Stimulated activated naive B cell treated with anti-CD40 and anti-IgM and Interleukin-4, amounts not matched to agents 10 μg/mL and 1 μg/mL and 100 μg/mL, for 72 hours (primary cell): Measurements from ENCODE around the gene DUSP2.

Source experiments
- ATAC-seq, 2 donors: fragments of 150-1000 bp; cut with Tn5 transposase; replicated peaks; 2 replicates each; pipeline ENCODE4 v1.10.0; 2021; ENCODE audit warnings: moderate library complexity in 1 of 2
- DNase-seq: peaks from one replicate; pipeline ENCODE4 v3.0.0; 2021
- H3K27ac Mint-ChIP-seq: one replicate; pipeline ENCODE4 v1.8.0; 2022; ENCODE audit warnings: mild to moderate bottlenecking, mixed read lengths
- H3K27me3 Mint-ChIP-seq, 2 donors: one replicate each; pipeline ENCODE4 v1.8.0; 2022; ENCODE audit warnings: mixed read lengths in 2 of 2
- H3K36me3 Mint-ChIP-seq, 2 donors: one replicate each; pipeline ENCODE4 v1.8.0; 2022; ENCODE audit warnings: mixed read lengths in 2 of 2, mild to moderate bottlenecking in 1 of 2
- H3K4me1 Mint-ChIP-seq, 2 donors: one replicate each; pipeline ENCODE4 v1.8.0; 2022; ENCODE audit warnings: mixed read lengths in 2 of 2, mild to moderate bottlenecking in 1 of 2
- H3K4me3 Mint-ChIP-seq, 2 donors: one replicate each; pipeline ENCODE4 v1.8.0; 2022; ENCODE audit warnings: mild to moderate bottlenecking in 2 of 2, mixed read lengths in 2 of 2, moderate library complexity in 1 of 2
- H3K9me3 Mint-ChIP-seq, 2 donors: one replicate each; pipeline ENCODE4 v1.8.0; 2022; ENCODE audit warnings: mixed read lengths in 2 of 2, mild to moderate bottlenecking in 1 of 2

DUSP2 gene

DNA sequence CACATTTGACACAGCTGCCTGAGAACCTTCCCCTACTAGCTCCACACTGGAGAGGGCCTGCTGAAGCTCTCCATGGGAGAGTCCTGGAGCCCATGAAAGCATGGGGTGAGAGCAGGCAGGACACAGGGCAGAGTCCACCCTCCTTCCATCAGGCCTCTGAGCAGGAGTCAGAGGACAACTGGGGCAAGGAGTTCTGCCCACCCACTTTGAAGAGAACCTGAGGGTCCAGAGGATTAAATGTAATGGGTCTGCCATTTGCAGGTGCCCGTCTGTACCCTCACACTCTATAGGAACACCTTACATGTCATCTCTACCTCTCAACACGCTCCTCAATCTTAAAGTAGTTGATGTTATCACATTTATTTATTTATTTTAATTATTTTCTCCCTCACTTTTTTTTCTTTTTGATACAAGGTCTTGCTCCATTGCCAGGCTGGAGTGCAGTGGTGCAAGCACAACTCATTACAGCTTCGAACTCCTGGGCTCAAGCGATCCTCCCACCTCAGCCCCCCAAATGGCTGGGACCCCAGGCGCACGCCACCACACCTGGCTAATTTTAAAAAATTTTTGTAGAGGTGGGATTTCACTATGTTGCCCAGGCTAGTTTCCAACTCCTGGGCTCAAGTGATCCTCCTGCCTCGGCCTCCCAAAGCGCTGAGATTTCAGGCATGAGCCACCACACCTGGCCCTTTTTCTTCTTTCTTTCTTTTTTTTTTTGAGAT lies 39.1 kb downstream of the DUSP2 start:
- ATAC-seq, result no peak
- no peak for DNase-seq
- H3K4me3 Mint-ChIP-seq, result no peak overlapping the region
- no peak overlapping the region for H3K27ac Mint-ChIP-seq
- peaks cover 8 to 9% of the 10 kb centered on the region in 2 donors for H3K36me3 Mint-ChIP-seq
- peaks cover 0 to 12% of the 10 kb centered on the region in 2 donors for H3K27me3 Mint-ChIP-seq
- peaks cover 1 to 12% of the 10 kb centered on the region in 2 donors for H3K4me1 Mint-ChIP-seq
- peaks cover 11 to 13% of the 10 kb centered on the region in 2 donors for H3K9me3 Mint-ChIP-seq

DNA sequence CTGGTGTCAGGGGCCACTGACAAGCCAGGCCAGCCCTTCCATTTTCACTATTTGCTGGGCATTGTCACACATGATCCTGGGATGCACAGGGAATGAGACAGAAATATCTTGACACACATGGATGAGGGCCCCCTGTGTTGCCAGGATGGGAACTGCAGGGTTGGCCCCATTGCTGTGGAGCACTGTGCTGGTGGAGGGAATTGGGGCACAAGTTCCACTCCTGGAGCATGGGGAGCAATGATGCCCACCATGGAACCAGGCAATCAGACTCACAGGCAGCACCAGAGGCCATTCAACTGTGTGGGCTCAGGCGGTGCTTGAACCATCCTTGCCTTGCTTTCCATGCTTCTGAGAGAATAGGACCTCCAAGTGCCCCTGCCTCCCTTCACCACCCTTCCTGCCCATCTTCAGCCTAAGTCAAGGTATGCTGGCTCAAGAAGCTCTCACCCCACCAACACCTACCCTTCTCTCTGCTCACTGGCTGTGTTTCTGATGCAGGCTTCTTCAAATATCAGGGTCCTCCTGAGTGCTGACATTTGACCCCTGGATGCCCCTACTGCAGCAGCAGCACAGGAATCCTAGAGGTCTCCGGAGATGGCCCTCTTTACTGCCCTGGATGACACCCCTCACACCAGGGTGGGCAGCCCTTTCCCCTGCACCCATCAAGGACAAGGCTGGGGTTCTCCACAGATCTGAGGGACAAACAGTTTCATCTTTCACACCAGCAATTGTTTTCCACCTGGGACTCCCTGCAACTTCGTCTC lies 39.9 kb downstream of the DUSP2 start:
- Mint-ChIP-seq H3K4me1 (peaks cover 1 to 12% of the 10 kb centered on the region in 2 donors), H3K36me3 (peaks cover 8 to 9% of the 10 kb centered on the region in 2 donors), H3K27me3 (peaks cover 0 to 12% of the 10 kb centered on the region in 2 donors), H3K9me3 (peaks cover 11 to 13% of the 10 kb centered on the region in 2 donors), H3K27ac (no peak overlapping the region), H3K4me3 (no peak overlapping the region)
- ATAC-seq (no peak), DNase-seq (no peak)

DNA sequence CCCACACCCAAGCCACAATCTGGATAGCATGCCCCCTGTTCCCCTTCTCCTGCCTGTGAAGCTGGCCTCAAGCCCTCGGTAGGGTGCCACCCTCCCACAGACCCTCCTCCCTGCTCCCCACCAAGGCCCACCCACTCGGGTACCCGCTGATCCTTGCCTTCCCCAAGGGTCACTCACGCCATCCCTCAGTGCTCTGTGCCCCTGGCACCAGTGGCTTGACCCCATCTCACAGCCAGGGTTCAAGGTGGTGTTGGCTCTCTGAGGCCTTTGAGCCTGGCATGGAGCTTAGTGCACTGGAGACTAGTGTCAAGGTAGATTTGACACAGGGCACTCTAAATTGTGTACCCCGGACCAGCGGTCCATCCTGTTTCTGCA lies 40.8 kb downstream of the DUSP2 start:
- Mint-ChIP-seq H3K27me3 (peaks cover 0 to 12% of the 10 kb centered on the region in 2 donors), H3K4me1 (peaks cover 1 to 12% of the 10 kb centered on the region in 2 donors), H3K27ac (no peak overlapping the region), H3K36me3 (peaks cover 8 to 9% of the 10 kb centered on the region in 2 donors), H3K9me3 (peaks cover 11 to 13% of the 10 kb centered on the region in 2 donors), H3K4me3 (no peak overlapping the region)
- no peak for ATAC-seq
- no peak for DNase-seq

DNA sequence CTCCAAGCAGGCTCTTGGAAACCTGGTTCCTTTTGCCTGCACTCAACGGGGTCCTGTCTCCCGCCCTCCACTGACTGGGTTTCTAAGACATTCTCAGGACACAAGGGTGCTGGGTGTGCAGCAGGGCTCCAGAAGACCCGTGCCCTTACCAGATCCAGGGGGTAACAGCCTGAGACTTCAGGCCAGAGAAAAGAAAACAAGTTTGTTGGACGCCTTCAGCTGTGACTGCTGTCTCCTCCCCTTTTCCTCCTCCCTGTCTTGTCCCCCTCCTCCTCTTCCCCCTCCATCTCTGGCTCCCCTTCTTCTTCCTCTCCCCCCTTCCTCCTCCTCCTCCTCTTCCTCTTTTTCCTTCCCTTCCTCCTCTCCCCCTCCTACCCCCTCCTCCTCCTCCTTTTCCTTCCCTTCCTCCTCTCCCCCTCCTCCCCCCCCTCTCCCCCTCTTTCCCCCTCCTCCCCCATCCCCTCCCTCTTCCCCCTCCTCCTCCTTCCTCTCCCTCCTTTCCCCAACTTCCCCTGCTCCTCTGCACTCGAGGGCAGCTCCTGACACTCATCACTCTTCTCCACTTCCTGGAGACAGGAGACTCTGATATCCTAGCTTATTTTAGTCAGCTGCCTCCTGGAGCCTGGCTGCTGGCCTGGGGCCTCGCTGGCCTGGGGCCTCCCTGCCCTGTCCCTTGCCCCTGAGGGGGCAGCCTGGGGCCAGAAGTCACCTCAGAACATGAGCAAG lies 41.3 kb downstream of the DUSP2 start:
- ATAC-seq, result no peak
- peaks cover 11 to 13% of the 10 kb centered on the region in 2 donors for H3K9me3 Mint-ChIP-seq
- H3K4me3 Mint-ChIP-seq, result no peak overlapping the region
- H3K36me3 Mint-ChIP-seq, result peaks cover 8 to 9% of the 10 kb centered on the region in 2 donors
- H3K27me3 Mint-ChIP-seq, result peaks cover 4 to 11% of the 10 kb centered on the region in 2 donors
- no peak overlapping the region for H3K27ac Mint-ChIP-seq
- DNase-seq, result no peak
- peaks cover 1 to 12% of the 10 kb centered on the region in 2 donors for H3K4me1 Mint-ChIP-seq

DNA sequence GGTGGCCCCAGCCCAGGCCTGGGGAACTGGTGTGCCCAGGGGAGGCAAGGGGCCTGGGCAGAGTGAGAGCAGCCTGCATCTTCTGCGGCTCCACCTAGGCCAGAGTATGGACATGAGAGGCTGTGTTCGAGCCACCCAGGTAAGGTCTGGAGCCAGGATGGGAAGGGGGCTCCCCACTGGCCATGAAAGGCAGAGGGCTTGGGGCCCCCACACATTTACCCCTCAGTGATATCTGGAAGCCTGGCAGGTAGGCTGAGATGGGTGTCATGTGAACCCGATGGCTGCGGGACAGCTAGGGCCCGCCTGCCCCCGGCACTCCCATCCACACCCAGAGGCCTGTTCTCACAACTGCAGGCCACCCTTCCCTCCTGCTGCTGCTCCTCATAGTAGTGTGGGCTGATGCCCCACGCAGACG lies 42.0 kb downstream of the DUSP2 start:
- Mint-ChIP-seq H3K9me3 (peaks cover 11 to 13% of the 10 kb centered on the region in 2 donors), H3K4me3 (no peak overlapping the region), H3K27me3 (peaks cover 5 to 10% of the 10 kb centered on the region in 2 donors), H3K27ac (no peak overlapping the region), H3K36me3 (peaks cover 8 to 9% of the 10 kb centered on the region in 2 donors), H3K4me1 (peaks cover 1 to 12% of the 10 kb centered on the region in 2 donors)
- ATAC-seq (no peak), DNase-seq (no peak)

DNA sequence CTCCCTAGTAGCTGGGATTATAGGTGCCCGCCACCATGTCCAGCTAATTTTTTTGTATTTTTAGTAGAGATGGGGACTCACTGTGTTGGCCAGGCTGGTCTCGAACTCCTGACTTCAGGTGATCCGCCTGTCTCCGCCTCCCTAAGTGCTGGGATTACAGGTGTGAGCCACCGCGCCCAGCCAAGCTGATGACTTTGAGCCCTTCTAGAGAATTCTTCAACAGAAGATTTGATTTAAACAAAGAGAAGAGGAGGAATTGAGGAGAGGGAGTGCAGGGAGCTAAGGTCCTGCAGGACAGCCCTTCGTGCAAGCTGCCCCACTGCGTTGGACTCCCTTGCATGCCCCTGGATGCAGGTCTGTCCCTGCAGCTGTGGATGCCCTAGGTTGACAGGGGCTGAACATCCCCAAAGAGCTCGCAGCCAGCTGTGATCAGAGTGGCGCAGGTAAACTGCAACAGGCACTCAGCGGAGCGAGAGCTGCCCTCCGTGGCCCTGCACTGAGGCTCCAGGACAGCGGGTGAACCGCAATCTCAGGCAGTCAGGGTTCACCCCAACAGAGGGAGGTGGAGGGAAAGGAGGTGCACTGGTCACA lies 42.5 kb downstream of the DUSP2 start:
- H3K4me3 Mint-ChIP-seq, result no peak overlapping the region
- peaks cover 2 to 10% of the 10 kb centered on the region in 2 donors for H3K27me3 Mint-ChIP-seq
- ATAC-seq, result no peak
- no peak for DNase-seq
- H3K27ac Mint-ChIP-seq, result no peak overlapping the region
- H3K9me3 Mint-ChIP-seq, result peaks cover 11 to 13% of the 10 kb centered on the region in 2 donors
- peaks cover 1 to 9% of the 10 kb centered on the region in 2 donors for H3K4me1 Mint-ChIP-seq
- peaks cover 8 to 9% of the 10 kb centered on the region in 2 donors for H3K36me3 Mint-ChIP-seq

DNA sequence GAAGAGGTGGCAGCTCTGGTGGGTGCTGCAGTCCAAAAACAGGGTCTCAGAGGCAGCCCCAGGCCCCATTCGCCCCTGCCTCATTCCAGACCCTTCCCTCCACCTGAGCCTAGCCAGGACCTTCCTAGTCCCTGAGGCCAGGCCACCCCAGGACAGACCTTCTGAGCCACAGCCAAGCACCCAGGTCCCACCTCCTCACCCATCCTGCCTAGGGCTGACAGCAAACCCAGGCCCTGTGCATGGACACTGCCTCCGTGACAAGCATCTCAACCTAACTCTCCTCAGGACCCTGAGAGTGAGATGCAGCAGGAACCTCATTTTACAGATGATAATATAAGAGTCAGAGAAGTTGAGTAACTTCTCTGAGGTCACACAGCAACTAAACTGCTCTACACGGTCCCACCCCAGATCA lies 44.3 kb downstream of the DUSP2 start:
- Mint-ChIP-seq H3K36me3 (peaks cover 8 to 9% of the 10 kb centered on the region in 2 donors), H3K4me3 (no peak overlapping the region), H3K27me3 (peaks cover 0 to 10% of the 10 kb centered on the region in 2 donors), H3K4me1 (peaks cover 1 to 6% of the 10 kb centered on the region in 2 donors), H3K9me3 (peaks cover 11 to 12% of the 10 kb centered on the region in 2 donors), H3K27ac (no peak overlapping the region)
- ATAC-seq (no peak), DNase-seq (no peak)

DNA sequence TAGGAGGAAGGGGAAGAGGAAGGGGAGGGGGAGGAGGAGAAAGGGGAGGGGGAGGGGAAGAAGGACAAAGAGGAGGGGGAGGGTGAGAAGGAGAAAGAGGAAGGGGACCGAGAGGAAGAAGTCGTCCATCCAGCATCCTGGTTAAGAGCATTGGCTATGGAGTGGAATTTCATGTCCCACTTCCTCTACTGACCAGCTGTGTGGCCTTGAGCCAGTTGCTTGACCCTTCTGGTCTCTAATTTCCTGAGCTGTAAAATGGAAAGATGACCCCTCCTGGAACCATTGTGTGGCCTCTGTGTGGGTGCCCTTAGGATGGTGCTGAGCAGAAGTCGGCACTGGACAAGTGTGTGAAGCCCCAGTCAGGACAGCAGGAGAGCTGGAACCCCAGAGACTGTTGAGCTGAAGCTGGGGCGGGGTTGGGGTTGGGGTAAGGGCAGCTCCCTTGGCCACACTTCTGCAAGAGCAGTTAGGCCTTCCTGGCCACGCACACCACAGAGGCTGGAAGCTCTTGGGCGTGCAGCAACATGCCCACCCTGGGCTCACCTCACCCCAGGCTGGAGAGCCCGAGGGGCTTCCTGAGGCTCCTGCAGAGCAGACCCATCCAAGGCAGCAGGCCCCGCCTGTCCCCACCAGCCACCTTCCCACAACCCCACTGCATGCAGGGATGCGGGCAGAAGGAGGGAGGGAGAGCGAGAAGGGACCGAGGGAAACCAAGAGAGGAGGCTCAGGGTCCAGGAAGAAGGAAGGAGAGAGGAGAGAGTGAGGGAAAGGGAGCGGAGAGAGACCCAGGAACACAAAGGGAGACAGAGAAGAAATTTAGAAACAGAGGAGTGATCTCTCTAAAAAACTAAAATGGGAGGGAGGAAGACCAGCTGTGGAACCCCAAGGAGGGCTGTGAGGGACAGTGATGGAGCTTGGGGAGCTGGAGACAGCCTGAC lies 45.1 kb downstream of the DUSP2 start:
- H3K4me3 Mint-ChIP-seq, result no peak overlapping the region
- H3K27me3 Mint-ChIP-seq, result peaks cover 3 to 10% of the 10 kb centered on the region in 2 donors
- H3K4me1 Mint-ChIP-seq, result peaks cover 1 to 6% of the 10 kb centered on the region in 2 donors
- peaks cover 4 to 6% of the 10 kb centered on the region in 2 donors for H3K9me3 Mint-ChIP-seq
- DNase-seq, result no peak
- no peak for ATAC-seq
- peaks cover 2 to 3% of the 10 kb centered on the region in 2 donors for H3K36me3 Mint-ChIP-seq
- no peak overlapping the region for H3K27ac Mint-ChIP-seq

DNA sequence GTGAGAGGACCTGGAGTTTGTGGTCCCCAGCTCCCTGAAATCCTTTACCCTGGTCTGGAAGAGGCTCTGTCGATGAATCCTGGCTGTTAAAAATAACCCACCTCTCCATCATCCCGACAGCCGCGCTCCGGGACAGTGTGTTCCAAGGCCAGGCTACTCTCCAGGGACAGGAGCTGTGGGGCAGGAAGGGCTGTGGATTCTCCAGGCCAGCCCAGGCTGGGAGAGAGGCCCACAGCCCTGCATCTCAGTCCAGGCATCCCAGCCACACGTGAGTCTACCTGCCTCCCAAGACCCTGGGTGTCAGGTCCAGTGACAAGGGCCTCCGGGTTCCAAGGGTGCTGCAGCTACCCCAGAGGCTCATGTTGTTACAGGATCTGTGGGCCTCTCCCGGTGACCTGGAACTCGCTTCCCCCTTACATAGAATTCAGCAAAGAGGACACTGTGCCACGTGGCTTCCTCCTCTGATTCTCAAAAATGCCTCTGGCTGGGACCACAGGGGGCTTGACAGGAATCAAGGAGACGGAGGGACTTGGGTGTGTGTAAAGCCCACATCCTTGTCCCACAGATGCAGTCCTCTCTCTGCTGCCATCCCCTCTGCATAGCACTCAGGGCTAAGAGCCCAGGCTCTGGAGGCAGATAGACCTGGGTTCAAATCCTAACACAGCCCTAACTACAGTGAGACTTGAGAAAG lies 46.2 kb downstream of the DUSP2 start:
- Mint-ChIP-seq H3K36me3 (no peaks in the 10 kb centered on the region), H3K27me3 (peaks cover 3 to 11% of the 10 kb centered on the region in 2 donors), H3K9me3 (no peaks in the 10 kb centered on the region), H3K4me3 (no peak overlapping the region), H3K27ac (no peak overlapping the region), H3K4me1 (peaks cover under 1 to 6% of the 10 kb centered on the region in 2 donors)
- DNase-seq, result no peak
- ATAC-seq, result no peak

DNA sequence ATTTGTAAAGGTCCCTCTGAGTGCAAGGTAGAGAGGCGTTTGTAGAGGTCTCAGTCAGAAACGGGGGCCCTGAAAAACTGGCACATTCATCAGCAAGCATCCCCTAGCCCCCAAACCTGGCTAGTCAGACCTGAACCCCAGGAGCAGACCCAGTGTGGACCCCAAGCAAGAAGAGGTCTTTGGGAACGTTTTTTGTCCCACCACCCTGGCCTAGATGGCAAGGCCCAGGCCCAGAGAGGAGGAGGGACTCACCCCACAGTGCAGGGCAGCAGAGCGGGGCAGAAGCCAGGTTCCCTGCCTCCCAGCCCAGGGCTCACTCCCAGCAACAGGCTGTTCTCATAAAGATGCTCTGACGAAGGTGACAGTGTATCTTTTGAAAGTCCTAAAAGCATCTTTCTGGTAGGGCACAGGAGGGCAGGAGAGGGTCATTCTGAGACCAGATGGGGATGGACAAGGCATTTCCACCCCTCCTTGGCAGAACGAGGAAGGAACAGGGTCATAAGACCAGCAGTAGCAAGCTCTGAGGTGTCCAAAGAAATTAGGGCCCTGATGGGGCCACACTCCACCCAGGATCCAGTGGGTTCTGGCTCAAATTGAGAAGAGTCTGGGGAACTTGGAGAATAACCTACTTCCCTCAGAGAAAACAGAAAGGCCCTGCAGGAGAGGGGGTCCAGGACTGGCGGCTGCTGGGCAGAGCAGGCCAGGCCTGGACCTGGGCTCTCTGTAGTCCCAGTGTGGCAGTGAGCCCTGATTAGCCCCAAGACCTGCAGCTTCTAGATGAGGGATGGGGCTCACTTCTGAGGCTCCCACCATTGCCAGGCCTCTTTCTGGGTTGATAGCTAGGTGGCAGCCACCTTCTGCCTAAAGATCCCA lies 47.1 kb downstream of the DUSP2 start:
- ATAC-seq, result no peak
- Mint-ChIP-seq H3K36me3 (no peaks in the 10 kb centered on the region), H3K4me1 (no peaks in the 10 kb centered on the region), H3K9me3 (no peaks in the 10 kb centered on the region), H3K27me3 (peaks cover 3 to 19% of the 10 kb centered on the region in 2 donors), H3K4me3 (no peak overlapping the region), H3K27ac (no peak overlapping the region)
- DNase-seq, result no peak

DNA sequence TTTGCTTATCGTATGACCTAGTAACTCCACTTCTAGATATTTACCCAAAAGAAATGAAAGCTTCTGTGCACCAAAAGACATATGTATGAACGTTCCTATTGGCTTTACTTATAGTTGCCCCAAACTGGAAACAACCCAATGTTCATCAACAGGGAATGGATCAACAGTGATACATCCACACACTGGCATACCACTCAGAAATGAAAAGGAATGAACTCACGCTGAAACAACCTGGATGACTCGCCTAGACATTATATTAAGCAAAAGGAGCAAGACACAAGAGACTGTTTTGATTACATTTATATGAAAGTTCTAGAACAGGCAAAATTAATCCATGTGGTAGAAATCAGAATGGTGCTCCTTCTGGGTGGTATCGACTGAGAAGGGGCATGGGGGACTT lies 47.8 kb downstream of the DUSP2 start:
- peaks cover 4 to 19% of the 10 kb centered on the region in 2 donors for H3K27me3 Mint-ChIP-seq
- ATAC-seq (no peak), DNase-seq (no peak)
- H3K4me3 Mint-ChIP-seq, result no peak overlapping the region
- H3K9me3 Mint-ChIP-seq, result no peaks in the 10 kb centered on the region
- H3K27ac Mint-ChIP-seq, result no peak overlapping the region
- H3K36me3 Mint-ChIP-seq, result no peaks in the 10 kb centered on the region
- H3K4me1 Mint-ChIP-seq, result no peaks in the 10 kb centered on the region

DNA sequence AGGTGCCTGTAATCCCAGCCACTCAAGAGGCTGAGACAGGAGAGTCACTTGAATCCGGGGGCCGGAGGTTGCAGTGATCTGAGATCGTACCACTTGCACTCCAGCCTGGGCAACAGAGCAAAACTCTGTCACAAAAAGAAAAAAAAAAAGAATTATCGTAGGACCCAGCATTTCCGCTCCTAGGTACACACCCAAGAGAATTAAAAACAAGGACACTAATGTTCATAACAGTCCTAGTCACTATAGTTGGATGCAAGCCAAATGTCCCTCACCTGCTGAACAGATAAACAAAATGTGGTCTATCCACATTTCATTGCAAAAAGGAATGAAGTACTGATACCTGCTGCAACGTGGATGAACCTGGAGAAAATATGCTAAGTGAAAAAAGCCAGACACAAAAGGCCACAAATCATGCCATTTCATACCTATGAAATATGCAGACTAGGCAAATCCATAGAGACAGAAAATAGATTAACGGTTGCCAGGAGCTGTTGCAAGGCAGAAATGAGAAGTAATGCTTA lies 50.1 kb downstream of the DUSP2 start:
- Mint-ChIP-seq H3K4me1 (no peaks in the 10 kb centered on the region), H3K36me3 (no peaks in the 10 kb centered on the region), H3K9me3 (no peaks in the 10 kb centered on the region), H3K27ac (no peak overlapping the region), H3K27me3 (peaks cover 17 to 26% of the 10 kb centered on the region in 2 donors), H3K4me3 (no peak overlapping the region)
- DNase-seq (no peak), ATAC-seq (no peak)
